GM19193 (cell line): ENCODE results near the gene PXK.
A peak's percentile ranks its signal among the peaks of the same experiment; 100 is the strongest.

ENCODE experiments used
- POLR2A ChIP-seq: IDR thresholded peaks from 4 replicates; pipeline ENCODE4 v1.6.1; 2011; ENCODE audit not compliant: insufficient read depth, insufficient read length; ENCODE audit errors: extremely low read depth

The PXK gene

DNA sequence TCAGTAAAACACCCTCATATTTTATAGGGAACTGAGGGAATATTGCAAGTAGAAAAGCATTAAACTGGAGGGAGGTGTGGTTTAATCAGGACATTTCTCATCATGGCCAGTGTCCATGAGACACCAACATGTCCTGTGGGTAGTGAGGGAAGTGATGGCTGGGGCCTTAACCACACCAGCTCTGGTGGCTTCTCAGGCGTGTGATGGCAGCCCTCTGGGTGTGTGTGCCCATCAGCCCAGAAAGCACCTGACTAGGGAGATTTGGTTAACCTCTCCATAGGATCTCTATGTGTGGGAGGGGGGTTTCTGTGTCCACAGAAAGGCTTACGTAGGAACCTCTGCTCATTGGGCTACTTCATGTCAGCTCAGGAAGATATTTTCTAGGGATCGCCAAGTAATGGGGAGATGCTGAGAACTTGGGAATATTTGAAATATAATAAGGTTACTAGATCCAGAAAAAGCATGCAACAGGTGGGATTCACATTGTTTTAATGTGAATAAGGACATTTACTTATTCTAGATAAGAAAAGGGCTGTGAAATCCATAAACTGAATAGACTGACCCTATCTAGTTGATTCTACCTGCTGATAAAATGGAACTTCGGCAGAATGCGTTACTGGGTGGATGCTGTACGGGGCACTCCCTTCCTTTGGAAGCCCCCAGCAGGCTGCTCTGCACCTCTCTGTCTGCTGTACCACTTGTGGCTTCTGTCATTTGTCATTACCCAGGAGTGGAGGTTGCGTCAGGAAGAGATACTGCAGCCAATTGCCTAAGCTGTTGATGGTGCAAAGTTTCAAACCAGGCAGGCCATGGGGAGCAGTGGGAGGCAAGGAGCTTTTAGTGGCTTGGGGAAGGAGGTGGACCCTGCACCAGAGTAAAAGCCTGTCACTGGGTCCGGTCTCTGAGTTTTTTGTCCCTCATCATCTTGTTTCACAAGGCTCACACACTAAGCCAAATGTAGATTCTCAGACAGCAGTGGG, 79.4 kb downstream of the PXK start:
- TF ChIP-seq POLR2A: no peak

DNA sequence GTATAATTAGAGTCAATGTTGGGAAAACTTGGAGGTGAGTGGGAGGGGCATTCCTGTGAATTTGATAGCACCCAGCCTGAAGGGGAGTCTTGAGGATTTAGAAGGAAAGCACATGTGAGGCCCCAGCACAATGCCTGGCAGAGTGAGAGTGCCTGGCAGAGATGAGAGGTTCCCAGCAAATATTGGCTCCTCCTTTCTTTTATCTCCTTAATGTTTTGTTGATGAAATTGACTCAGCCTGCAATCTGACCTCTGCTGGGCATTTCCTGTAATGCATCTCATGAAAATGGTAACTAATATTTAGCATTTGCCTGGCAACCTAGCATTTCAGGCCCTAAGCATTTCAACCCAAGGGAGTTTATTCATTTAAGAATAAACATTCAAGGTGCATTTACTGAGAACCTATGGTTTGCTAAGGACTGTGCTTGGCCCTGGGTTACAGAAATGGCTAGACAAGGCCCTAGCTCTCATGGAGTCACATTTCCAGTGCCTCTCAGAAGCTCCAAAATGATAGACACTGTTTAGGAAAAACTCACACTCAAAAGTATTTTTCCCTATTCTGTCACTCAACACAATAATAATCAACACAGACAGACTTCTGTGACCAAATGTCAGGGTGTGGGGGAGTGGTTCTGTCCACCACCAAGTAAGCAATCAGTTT, 82.0 kb downstream of the PXK start:
- TF ChIP-seq POLR2A: no peak

DNA sequence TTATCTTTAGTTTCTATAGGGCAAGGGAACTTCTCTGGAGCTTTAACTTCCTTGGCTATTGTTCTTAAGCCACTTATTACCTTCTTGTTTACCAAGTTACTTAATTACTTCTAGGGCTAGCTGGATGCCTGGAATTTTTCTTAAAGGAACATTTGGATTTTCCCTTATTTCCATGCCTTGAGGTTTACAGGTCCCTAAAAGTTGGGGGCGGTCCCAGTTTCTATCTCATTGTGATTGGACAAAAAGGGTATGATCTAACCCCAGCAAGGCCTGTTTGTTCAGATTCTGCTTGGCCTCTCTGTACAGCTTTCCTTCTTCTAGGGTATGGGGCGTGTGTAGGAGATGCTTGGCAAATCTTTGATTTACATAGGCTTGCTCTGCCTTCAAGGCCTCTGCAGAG, 83.5 kb downstream of the PXK start:
- TF ChIP-seq POLR2A: no peak

DNA sequence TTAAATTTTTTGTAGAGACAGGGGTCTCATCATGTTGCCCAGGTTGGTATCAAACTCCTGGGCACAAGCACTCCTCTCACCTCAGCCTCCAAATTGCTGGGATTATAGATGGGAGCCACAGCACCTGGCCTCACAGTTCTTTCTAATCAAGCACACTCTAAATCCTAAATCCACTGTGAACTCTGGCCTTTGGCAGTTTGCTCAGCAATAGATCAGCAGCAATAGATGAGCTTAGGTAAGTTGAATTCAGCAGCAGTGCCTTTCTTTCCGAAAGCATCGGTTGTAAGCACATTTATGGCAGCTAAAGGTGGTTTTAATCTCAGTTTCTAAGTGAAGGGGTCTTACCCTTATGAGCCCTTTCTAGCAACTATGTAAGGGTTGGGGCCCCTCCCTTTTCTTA, 84.4 kb downstream of the PXK start:
- no peak for TF ChIP-seq POLR2A

DNA sequence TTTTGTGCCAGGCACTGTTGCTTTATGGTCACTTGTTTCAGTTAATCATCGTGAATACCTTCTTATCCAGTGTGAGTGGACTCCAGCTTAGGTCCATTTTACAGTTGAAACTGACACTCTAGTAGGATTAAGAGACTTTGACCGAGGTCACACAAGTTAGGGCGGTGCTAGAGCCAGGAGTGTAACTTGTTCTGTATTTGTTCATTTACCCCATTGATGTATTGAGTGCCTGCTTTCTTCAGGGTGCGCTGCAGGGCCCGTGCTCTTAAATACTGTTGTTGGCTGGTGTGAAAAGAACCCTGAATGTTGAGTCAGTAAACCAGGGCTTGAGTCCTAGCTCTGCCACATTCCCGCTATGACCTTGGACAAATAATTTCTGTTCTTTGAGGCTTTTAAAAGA, 85.5 kb downstream of the PXK start:
- TF ChIP-seq POLR2A: no peak

DNA sequence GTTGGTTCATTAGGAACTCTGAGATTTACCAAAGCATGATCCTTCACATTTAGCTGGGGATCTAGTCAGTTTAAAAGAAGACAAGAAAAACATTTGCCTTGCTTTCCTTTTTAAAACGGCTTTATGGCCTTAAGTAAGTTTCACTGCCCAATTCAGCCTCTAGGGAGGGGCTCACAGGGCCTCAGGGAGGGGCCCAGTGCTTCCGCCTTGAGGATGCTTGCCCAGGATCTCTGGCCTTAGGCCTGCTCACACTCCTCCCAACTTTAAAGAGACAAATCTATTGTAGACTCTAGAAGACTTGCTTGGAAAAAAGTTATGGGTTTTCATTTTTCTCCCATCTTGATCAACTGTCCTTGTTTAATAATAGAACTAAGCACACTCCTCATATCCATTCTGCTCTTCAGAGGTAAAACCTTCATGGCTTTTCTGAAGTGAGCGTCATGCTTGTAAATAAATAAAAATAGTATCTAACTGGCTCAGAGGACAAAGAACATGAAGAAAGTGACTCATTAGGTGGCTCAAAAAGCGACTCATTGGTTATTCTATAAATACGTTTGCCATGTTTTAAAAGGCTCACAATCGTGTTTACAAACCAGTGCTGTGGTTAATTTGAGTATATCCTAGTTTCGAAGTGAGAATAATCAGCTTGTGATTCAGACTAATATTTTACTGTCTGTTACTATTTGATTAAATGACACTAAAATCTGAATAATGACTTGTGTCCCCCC, 87.3 kb downstream of the PXK start:
- TF ChIP-seq POLR2A: no peak

DNA sequence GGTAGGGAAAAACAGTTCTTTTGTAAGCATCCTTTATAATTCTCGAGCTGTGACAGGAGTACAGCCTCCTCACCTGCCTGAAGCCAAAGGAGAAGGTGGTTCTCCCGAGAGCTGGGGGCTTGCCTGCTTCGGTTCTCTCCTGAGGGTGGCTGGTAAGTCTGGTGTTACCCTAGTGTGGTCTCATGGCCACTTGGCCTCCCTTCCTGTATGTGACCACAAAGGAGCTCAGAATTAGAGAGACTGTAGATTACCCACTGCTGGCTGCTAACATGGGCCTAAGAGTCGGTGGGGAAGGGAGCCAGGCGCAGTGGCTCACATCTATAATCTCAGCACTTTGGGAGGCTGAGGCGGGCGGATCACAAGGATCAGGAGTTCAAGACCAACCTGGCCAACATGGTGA, 88.3 kb downstream of the PXK start:
- no peak for TF ChIP-seq POLR2A

DNA sequence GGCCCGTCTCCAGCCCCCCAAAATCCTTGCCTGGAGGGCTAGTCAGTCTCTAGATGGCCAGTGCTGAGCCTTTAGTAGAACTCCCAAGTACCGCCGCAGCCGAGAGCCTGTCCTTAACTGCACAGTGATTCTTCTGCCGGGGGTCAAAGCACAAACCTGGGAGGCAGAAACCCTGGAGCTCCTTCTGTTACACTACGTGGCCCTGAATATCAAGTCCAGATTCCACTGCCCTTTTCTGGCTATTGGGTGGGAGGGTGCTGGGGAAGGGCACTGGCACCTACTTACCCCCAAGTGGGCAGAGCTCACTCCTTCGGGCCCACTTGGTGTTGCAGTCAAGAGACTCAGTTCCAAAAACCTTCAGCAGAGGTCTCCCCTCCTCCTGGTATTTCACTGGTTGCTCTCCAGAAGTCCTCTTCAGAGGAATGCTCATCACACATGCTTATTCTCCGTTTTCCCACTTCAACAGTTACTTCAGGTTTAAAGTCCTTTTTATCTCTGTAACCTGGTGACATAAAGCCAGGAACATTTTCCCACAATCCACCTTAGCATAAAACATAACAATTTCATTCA, 90.1 kb downstream of the PXK start:
- no peak for TF ChIP-seq POLR2A

DNA sequence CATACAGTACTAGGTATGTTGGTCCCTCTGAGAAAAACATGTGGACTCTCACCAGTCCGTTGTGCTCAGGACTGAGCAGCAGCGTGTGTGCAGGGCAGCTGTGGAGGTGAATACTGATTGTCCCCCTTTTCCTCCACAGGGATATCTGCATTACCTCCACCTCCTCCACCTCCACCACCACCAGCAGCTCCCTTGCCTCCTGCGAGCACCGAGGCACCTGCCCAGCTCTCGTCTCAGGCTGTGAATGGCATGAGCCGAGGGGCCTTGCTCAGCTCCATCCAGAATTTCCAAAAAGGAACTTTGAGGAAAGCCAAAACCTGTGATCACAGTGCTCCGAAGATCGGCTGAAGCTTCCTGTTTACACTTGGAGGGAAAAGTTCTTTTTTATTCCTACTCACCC, 91.9 kb downstream of the PXK start:
- TF ChIP-seq POLR2A: no peak

DNA sequence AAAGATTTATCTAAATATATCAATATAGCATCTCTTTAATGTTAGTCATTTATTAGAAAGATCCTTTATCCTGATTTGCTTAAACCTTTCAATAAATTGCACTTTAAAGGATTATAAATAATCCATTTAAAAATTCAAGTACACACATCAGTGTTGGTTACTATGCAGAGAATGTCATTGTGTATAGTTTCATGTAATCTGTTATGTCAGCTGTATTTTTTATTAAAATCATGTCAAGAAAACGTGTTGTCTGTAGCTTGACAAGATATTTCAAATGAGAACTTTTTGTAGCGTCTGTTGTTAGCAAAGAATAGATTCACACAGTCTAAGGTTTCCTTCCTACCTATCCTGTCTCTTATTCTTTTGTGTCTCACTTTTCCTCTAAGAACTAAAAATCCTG, 93.1 kb downstream of the PXK start:
- TF ChIP-seq POLR2A: no peak

DNA sequence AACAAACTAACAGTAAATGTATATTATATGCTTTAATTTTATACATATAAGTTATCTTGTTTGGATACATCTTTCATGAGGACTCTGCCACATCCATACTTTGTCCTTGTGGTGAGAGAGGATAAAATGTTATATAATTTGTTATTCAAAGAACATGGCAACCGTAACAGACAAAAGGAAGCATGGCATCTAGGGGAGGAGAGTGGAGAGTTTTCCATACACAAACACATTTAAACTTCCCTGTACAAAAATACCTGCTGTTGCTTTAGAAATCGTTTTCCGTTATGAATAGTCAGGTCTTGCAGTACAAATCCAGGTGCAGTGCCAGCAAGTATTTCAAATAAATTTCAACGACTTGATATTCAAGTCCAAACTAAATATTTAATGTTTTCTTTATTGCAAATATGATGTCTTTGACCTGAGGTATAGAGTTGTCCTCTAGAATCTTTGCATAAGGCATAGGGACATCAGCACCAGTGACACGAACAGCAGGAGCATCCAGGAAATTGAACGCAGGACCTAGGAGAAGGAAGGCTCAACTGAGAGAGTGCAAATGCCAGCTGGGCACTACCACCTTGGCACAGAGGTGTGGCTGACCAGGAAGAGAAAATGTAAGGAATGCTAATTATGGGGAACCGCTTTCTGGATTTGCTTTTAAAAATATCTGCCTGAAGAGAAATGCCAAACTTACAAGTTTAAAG, 95.1 kb downstream of the PXK start:
- no peak for TF ChIP-seq POLR2A

DNA sequence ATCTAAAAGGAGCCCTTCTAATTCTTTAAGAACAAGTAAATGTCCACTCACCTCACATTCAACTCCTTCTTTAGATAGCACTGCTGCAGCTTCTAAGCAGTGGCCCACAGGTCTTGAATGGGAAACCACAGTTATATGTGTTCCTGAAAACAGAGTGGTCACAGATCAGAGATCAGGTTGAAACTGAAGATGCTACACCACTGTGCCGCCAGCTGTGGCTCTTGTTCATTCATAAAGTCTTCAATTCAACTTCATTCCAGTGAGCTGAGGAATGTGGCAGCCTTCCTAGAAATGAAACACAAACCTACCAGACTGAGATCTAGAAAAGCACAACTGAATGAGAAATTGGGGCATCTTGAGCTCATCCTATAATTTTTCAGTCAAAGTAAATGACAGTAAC, 97.0 kb downstream of the PXK start:
- no peak for TF ChIP-seq POLR2A

DNA sequence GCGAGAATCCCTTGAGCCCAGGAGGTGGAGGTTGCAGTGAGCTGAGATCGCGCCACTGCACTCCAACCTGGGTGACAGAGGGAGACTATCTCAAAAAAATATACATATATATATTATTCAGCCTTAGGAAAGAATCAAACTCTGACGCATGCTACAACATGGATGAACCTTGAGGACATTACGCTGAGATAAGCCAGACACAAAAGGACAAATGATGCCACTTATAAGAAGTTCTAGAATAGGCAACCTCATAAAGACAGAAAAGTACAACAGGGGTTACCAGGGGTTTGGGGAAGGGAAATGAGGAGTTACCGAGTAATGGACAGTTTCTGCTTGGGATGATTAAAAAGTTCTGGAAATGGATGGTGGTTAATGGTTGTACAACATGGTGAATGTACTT, 100.2 kb downstream of the PXK start:
- TF ChIP-seq POLR2A: no peak

DNA sequence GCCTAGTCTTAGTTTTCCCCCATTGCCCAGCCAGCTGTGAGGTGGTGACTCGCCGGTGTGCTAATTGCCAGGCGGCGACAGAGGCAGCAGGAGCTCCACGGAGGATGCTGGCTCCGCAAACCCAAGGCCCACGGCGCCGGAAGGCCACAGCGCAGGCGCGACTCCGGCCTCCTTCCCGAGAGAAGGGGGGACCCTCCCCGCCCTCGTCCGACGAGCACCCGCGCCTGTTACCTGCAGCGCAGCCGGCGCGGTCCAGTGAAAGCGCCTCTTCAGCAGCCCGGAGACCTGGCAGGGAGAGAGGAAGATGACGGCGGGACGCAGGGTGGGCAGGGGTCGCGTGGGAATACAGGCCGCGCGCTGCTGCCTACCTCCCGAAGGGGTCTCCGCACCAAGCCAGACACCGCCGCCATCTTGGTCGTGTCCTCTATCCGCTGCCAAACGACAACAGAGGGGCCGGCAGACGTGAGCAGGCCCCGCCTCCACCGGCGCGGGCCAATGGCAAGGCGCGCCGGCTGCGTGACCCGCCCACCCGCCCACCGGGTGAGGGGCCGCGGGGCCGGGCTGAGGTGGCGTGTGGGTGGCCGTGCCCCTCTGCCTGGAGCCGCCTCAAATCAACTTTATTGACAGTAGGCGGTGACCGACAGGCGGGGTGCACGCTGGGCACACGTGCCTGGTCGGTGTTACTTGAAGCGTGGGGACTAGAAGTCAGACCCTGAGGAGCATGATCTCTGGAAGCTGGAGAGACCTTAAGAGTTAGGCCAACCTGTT, 100.9 kb downstream of the PXK start, which contains the start of gene PDHB:
Gene PDHB, minus strand, starts transcription at position 433 of the 768 bp plus-strand sequence. Its CDS starts 23 bp downstream, at position 410.
- TF ChIP-seq POLR2A: peak; percentile 91
